Smooth muscle cell (in vitro differentiated cells): ENCODE results near the gene ENGASE. TPM values are rescaled to one million over a fixed set of nuclear protein-coding genes. Genes with fewer than 3 reads are reported as not detected.

Experiments
- DNase-seq: peaks from one replicate; lab custom pipeline; 2025; ENCODE audit not compliant: unreplicated experiment; lab: John Stamatoyannopoulos, UW
- H2AFZ ChIP-seq: fragments of 200-600 bp; sonication (generic); 2 replicates; pipeline ENCODE4 v1.6.0; 2016; ENCODE audit warnings: antibody characterized with exemption, low read depth, mild to moderate bottlenecking
- H3F3A ChIP-seq: fragments of 200-600 bp; sonication (generic); 2 replicates; pipeline ENCODE4 v1.6.0; 2017; ENCODE audit warnings: antibody characterized with exemption, low read depth
- H3K27ac ChIP-seq: fragments of 200-600 bp; sonication (generic); 2 replicates; pipeline ENCODE4 v1.5.1; 2016; ENCODE audit warnings: low read depth, mild to moderate bottlenecking
- H3K27me3 ChIP-seq: fragments of 200-600 bp; sonication (generic); 2 replicates; pipeline ENCODE4 v1.6.1; 2016; ENCODE audit warnings: low read depth, mild to moderate bottlenecking
- H3K36me3 ChIP-seq: fragments of 200-600 bp; sonication (generic); 2 replicates; pipeline ENCODE4 v1.5.1; 2016; ENCODE audit warnings: low read depth
- H3K4me1 ChIP-seq: fragments of 200-600 bp; sonication (generic); 2 replicates; pipeline ENCODE4 v1.5.1; 2016; ENCODE audit warnings: low read depth
- H3K4me2 ChIP-seq: fragments of 200-600 bp; sonication (generic); 2 replicates; pipeline ENCODE4 v1.6.0; 2016; ENCODE audit warnings: mild to moderate bottlenecking
- H3K4me3 ChIP-seq: fragments of 200-600 bp; sonication (generic); 2 replicates; pipeline ENCODE4 v1.5.1; 2016; ENCODE audit warnings: mild to moderate bottlenecking
- H3K79me2 ChIP-seq: fragments of 200-600 bp; sonication (generic); 2 replicates; pipeline ENCODE4 v1.6.0; 2016; ENCODE audit warnings: low read depth, mild to moderate bottlenecking
- H3K9ac ChIP-seq: fragments of 200-600 bp; sonication (generic); 2 replicates; pipeline ENCODE4 v1.6.0; 2016; ENCODE audit warnings: low read depth
- H3K9me3 ChIP-seq: fragments of 200-600 bp; sonication (generic); replicated peaks from 2 replicates; pipeline ENCODE4 v1.5.1; 2016; ENCODE audit warnings: low read depth
- H4K20me1 ChIP-seq: fragments of 200-600 bp; sonication (generic); 2 replicates; pipeline ENCODE4 v1.6.0; 2016; ENCODE audit warnings: low read depth
- CTCF ChIP-seq: fragments of 200-600 bp; sonication (generic); IDR thresholded peaks from 2 replicates; pipeline ENCODE4 v1.5.1; 2017; ENCODE audit warnings: borderline replicate concordance, mild to moderate bottlenecking, antibody characterized with exemption; ENCODE audit not compliant: insufficient read depth, poor library complexity, severe bottlenecking
- WGBS: methylation state at CpG from one replicate; pipeline ENCODE4 v1.1.7; 2016; ENCODE audit warnings: low lambda C conversion rate; 5-methylcytosine and 5-hydroxymethylcytosine counted together
- polyA plus RNA-seq: library from polyadenylated mRNA; unstranded; fragments of >200 nt; fragmentation: Nextera tagmentation; extraction: Ambion mirVana; gene quantifications from 2 replicates; pipeline ENCODE4 v1.2.1, GENCODE V29; 2016
- total RNA-seq: library from RNA; depleted of rRNA; stranded (reverse); fragments of >200 nt; gene quantifications from 2 replicates; pipeline ENCODE4 v1.2.3, GENCODE V29; 2014

Gene ENGASE
- total and polyA plus RNA-seq, 2 experiments from 2014 or later = 3.8 to 9.6 TPM

- H3K4me3 ChIP-seq = no peak overlapping the region
- H3K27me3 ChIP-seq = peaks cover 12% of the 10 kb centered on the region
- no peaks in the 10 kb centered on the region for H3K4me1 ChIP-seq
- no peaks in the 10 kb centered on the region for H3K9me3 ChIP-seq
- H4K20me1 ChIP-seq = peaks cover 14% of the 10 kb centered on the region
- H3K36me3 ChIP-seq = no peaks in the 10 kb centered on the region
- DNase-seq = no peak
- H2AFZ ChIP-seq = no peak overlapping the region
- no peaks in the 10 kb centered on the region for H3K79me2 ChIP-seq
- H3K4me2 ChIP-seq = no peak overlapping the region
- H3F3A ChIP-seq = no peaks in the 10 kb centered on the region
- no peak for TF ChIP-seq CTCF
- WGBS = 86% methylated on average over 4 of the region's 4 CpGs
- no peak overlapping the region for H3K27ac ChIP-seq
- H3K9ac ChIP-seq = no peak overlapping the region
Measured at GRCh38 chr17:79092567-79092966, 17.9 kb downstream of the ENGASE start.

- H3K36me3 ChIP-seq = no peaks in the 10 kb centered on the region
- WGBS = 87% methylated on average over 8 of the region's 8 CpGs
- peaks cover 8% of the 10 kb centered on the region for H4K20me1 ChIP-seq
- H3K4me1 ChIP-seq = no peaks in the 10 kb centered on the region
- H3K27me3 ChIP-seq = peaks cover 19% of the 10 kb centered on the region
- H2AFZ ChIP-seq = no peak overlapping the region
- H3K4me2 ChIP-seq = no peak overlapping the region
- H3K9me3 ChIP-seq = no peaks in the 10 kb centered on the region
- H3K4me3 ChIP-seq = no peak overlapping the region
- H3K9ac ChIP-seq = no peak overlapping the region
- no peak overlapping the region for H3K27ac ChIP-seq
- no peak for TF ChIP-seq CTCF
- H3F3A ChIP-seq = no peaks in the 10 kb centered on the region
- DNase-seq = no peak
- no peaks in the 10 kb centered on the region for H3K79me2 ChIP-seq
Measured at GRCh38 chr17:79093270-79093669, 18.6 kb downstream of the ENGASE start.

GRCh38 chr17:79094261-79094660 lies 19.6 kb downstream of the ENGASE start:
- H3K9ac ChIP-seq = no peak overlapping the region
- H3F3A ChIP-seq = no peaks in the 10 kb centered on the region
- DNase-seq = no peak
- H3K27ac ChIP-seq = no peak overlapping the region
- peaks cover 25% of the 10 kb centered on the region for H3K27me3 ChIP-seq
- no peak overlapping the region for H3K4me3 ChIP-seq
- H3K36me3 ChIP-seq = no peaks in the 10 kb centered on the region
- 91% methylated on average over 15 of the region's 17 CpGs for WGBS
- no peak overlapping the region for H3K4me2 ChIP-seq
- no peaks in the 10 kb centered on the region for H3K9me3 ChIP-seq
- no peak overlapping the region for H2AFZ ChIP-seq
- no peaks in the 10 kb centered on the region for H3K79me2 ChIP-seq
- TF ChIP-seq CTCF = no peak
- H3K4me1 ChIP-seq = no peaks in the 10 kb centered on the region
- peaks cover 4% of the 10 kb centered on the region for H4K20me1 ChIP-seq

- Histone ChIP-seq H3K27me3 (peaks cover 30% of the 10 kb centered on the region), H3K4me1 (no peaks in the 10 kb centered on the region), H4K20me1 (no peaks in the 10 kb centered on the region), H3F3A (no peaks in the 10 kb centered on the region), H3K79me2 (no peaks in the 10 kb centered on the region), H3K4me3 (no peak overlapping the region), H2AFZ (no peak overlapping the region), H3K9ac (no peak overlapping the region), H3K9me3 (no peaks in the 10 kb centered on the region), H3K4me2 (no peak overlapping the region), H3K36me3 (no peaks in the 10 kb centered on the region), H3K27ac (no peak overlapping the region)
- 90% methylated on average over 15 of the region's 15 CpGs for WGBS
- no peak for TF ChIP-seq CTCF
- DNase-seq = no peak
Measured at GRCh38 chr17:79095345-79096055, 20.9 kb downstream of the ENGASE start.
